Fibroblast of the conjunctiva (primary cell): ENCODE measurements around the gene HSPA8.
"Not testable (repeated sequence)": the region's sequence is repeated elsewhere in the genome, so short reads cannot be mapped to it uniquely, and the experiment has no call there.

Source experiments
- DNase-seq: peaks from one replicate; pipeline ENCODE4 v3.0.0-alpha.2; 2010; ENCODE audit warnings: low read depth

The HSPA8 gene

GRCh38 chr11:123061403-123062157 is at the start of gene HSPA8:
Gene HSPA8, minus strand, starts transcription at chr11:123062136. Its CDS starts 812 bp downstream, at chr11:123061324.
- DNase-seq: peak; percentile 66

GRCh38 chr11:123111465-123111864 is 49.5 kb upstream of the HSPA8 start:
- no peak for DNase-seq

DNA sequence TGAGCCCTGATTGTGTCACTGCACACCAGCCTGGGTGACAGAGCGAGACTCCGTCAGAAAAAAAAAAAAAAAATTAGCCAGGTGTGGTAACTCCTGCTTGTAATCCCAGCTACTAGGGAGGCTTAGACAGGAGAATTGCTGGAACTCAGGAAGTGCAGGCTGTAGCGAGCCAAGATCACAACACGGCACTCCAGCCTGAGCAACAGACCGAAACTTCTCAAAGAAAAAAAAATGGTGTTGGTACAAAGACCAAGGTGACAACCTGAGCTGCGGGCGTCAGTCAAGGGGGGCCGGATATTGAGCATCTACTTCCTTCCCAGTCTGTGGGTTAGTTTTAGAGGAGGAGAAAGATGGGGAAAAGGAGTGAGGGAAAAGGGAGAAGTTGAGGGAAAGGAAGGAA is 48.5 kb upstream of the HSPA8 start:
- DNase-seq: no peak

DNA sequence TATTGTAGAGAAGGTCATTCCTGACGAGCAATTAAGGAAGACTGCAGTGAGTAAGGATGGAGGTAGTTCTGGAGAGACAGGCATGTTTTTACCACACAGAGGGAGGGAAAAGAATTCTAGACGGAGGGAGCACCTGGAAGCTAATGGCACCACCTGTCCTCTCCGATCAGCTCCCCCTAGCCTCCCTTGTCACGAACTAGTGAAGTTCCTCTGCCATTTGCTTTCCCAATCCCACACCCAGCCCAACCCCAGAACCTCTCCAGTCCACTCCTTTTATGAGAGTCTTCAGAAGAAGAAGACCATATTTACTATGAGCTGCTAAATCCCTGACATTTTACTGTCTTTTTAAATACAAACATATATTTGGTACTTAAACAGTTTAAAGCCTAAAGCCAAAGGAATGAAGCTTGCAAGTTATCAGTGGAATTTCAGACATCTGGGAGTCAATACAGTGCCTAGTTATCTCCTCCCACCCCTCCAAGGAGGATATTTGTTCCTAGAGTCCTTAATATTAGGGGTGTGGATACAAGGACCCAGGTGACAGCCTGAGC is 46.1 kb upstream of the HSPA8 start:
- no peak for DNase-seq

GRCh38 chr11:123104697-123105096 is 42.8 kb upstream of the HSPA8 start:
- DNase-seq: no peak

- peak; percentile 78 for DNase-seq
Observed at GRCh38 chr11:123103326-123103980, 41.5 kb upstream of the HSPA8 start.

DNA sequence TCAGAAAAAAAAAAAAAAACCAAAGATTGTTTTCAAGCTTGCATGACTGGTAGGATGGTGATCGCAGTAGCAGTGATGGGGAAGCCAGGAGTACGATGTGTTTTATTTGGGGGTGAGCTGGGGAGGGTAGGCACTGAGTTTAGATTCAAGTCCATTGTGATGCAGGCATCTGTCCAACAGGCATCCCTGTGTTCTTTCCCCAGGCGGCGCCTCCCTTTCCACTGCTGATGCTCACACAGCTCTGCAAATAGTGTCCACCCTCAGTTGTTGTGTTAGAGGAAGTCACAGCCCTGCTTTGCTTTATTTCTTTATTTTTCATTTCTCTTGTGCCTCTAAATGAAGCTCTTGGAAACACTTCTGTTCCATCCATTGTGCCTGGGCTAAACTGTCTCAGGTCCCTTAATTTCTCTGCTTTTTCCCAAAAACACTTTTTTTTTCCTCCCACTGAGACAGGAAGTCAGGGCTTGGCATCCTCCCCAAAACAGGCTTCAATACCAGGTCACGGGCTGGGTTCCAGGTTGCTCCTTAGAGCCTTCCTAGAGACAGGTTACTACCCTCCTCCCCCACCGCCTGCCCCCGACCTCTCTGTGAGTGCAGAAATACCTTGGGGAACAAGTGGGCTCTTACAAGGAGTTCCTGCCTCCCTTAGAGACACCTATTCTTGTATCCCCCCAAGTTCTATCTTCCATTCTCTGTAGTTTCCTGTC is 38.6 kb upstream of the HSPA8 start:
- no peak for DNase-seq

GRCh38 chr11:123098990-123099389 is 37.1 kb upstream of the HSPA8 start:
- DNase-seq: no peak

DNA sequence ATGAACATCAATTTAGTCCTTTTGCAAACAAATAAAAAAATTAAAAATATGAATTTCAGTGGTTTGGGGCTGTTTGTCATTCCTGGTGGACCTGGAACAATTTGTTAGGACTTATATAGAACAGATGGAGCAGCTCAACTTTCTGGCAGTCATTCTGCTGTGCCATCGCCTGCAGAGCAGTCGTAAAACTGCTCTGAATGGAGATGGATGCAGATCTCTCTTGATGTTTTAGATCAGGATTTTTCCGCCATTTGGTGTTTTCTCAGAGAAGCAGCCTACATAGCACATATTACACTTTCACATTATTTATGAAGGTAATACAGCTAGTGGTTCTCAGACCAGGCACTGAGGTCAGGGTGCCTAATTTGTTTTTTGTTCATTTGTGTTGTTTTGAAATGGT is 31.8 kb upstream of the HSPA8 start:
- DNase-seq: no peak

DNA sequence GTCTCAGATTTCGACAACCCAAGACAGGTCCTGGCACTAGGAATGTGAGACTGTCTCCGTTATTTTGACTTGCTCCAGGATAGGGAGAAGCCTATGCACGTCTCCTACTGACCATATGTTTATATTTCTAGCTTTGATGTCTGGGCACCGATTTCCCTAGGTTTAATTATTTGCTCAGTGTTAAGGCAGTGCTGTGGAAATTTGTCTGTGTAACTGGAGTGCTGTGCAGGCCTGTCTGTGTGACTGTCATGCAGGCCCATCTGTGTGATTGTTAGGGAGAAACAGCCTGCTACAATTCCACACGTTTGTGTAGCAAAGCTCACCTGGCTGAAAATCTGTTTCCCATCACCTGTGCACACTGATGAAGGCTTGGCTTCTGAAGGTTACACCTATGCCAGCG is 29.6 kb upstream of the HSPA8 start:
- DNase-seq: no peak

- not testable (repeated sequence) for DNase-seq
Observed at GRCh38 chr11:123090168-123090567, 28.2 kb upstream of the HSPA8 start.

- DNase-seq: not testable (repeated sequence)
Observed at GRCh38 chr11:123088896-123089295, 27.0 kb upstream of the HSPA8 start.

GRCh38 chr11:123087657-123088056 is 25.7 kb upstream of the HSPA8 start:
- not testable (repeated sequence) for DNase-seq

GRCh38 chr11:123086305-123086704 is 24.4 kb upstream of the HSPA8 start:
- no peak for DNase-seq

DNA sequence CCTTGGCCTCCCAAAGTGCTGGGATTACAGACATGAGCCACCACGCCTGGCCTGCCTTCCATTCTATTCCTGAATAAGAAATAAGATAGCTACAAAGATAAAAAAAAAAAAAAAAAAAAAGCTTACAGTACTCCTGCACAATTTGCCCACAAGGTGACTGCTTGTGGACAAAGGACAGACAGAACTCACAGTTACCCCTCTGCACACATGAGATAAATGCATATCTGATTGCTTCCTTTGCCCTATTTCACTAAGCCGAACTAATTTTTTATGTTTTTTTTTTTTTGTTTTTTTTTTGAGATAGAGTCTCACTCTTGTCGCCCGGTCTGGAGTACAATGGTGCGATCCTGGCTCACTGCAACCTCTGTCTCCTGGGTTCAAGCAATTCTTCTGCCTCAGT is 23.6 kb upstream of the HSPA8 start:
- no peak for DNase-seq

DNA sequence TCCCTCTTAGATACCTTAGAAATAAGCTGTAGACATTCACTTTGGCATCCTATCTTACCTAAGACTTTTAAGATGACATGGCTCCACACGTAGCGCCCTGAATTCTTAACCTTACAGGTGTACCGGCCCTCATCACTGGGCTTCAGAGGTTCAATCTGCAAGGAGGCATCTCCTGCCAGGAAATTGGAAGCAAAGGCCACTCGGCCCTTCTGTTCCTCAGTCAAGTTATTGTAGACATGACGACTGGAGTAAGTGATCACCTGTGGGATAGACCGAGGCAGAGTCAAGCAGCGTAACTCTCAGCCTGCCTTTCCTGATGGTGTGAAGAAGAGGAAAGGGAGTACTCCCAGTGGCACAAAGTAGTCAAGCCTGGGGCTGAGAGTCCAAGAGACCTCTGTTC is 22.5 kb upstream of the HSPA8 start:
- DNase-seq: no peak

- DNase-seq: peak; percentile 98
Observed at GRCh38 chr11:123083623-123084029, 21.7 kb upstream of the HSPA8 start.

GRCh38 chr11:123082977-123083376 is 21.0 kb upstream of the HSPA8 start:
- DNase-seq: no peak

GRCh38 chr11:123080015-123080414 is 18.1 kb upstream of the HSPA8 start:
- no peak for DNase-seq

- DNase-seq: no peak
Observed at GRCh38 chr11:123076484-123076883, 14.5 kb upstream of the HSPA8 start.

DNA sequence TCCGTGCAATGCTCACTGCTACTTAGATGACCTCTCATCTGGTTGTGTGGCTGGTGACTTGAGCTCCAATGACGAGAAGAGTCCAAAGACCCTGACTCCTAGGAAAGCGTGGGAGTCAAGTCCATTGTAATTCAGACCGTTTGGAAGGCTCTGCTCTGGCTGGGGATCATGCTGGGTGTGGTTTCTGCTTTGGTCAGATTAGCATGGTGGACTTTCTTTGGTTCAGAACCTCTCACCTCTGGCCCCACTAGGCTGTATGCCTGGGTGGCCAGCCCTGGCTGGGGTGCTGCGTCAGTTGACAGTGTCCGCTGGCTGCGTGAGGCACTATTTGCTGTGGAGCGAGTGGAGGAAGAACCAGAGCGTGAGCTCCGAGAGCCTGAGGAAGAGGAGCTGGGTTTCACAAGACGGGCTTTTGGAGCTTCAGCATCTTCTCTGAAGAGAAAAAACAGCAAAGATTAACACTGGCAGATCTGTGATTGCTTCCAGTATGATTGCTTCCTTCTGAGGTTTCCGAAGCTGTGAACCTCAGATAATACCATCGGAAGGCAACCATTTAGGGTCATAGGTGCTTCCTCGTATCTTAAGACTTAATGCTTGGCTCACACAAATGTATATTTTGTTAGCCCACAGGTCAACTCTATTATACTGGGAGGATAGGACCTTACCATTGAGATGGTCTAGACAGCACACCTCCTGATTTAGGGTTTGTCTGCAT is 11.6 kb upstream of the HSPA8 start:
- no peak for DNase-seq

DNA sequence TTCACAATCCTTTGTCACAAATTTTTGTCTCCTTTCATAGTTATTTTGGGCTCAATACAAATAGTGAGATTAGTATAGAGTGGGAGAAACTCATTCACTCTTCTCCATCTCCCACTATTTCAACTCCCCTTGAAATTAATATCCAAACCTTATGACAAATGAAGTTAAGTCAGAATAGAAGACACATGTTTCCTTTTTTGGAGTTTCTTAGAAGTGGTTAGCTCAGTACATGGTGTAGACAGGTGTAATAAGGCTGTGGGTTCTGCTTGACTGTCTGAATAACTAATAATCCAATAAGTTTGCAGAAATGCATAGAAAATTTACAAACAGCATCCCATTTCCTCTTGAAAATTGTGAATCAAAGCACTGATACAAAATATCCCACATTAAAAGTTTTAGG is 10.8 kb upstream of the HSPA8 start:
- no peak for DNase-seq
